ENCODE measurements around the gene SMAD7. TPM values are rescaled to one million over a fixed set of nuclear protein-coding genes. Genes with fewer than 3 reads are reported as not detected.

The SMAD7 gene
- total RNA-seq, 4 donors from 2014 or later, result 9.1 to 13.4 (median 10.8) TPM

GRCh38 chr18:48954886-48955819 lies 4.4 kb upstream of the SMAD7 start:
- H3K4me3 ChIP-seq, result no peak overlapping the region
- no peak for ATAC-seq
- peak in 1 of 2 donors; percentile 59 for DNase-seq
- H3K9me3 ChIP-seq, result no peaks in the 10 kb centered on the region
- peaks cover 28 to 31% of the 10 kb centered on the region in 2 donors for H3K4me1 ChIP-seq
- no peaks in the 10 kb centered on the region for H3K36me3 ChIP-seq
- intact Hi-C loops (cut with DNase I; ENCODE audit: low total_unique reads), result loop anchor here (10.0 kb wide), 2 partner anchors 280 to 860 kb away; partner anchors contain the start of gene ACAA2
- TF ChIP-seq POLR2A (IDR thresholded peaks at IDR 0.05) (no peak), CTCF (IDR thresholded peaks at IDR 0.05 in 4 of 5, conservative IDR thresholded peaks at IDR 0.05 in 1 of 5) (no peak)
- H3K27ac ChIP-seq, result peak overlapping the region; percentile 82 to 96 (median 86)
- in situ Hi-C loops (cut with MboI; ENCODE audit: low sequenced_read_pairs in 4 of 4), result loop anchor here in 1 of 4 donors (25.0 kb wide), 1 partner anchor 268 kb away; no protein-coding TSS in a partner anchor
- no peaks in the 10 kb centered on the region for H3K27me3 ChIP-seq

GRCh38 chr18:48953104-48953706 lies 2.4 kb upstream of the SMAD7 start:
- in situ Hi-C loops (cut with MboI; ENCODE audit: low sequenced_read_pairs in 4 of 4) (loop anchor here in 1 of 4 donors (25.0 kb wide), 1 partner anchor 266 kb away; no protein-coding TSS in a partner anchor), intact Hi-C loops (cut with DNase I; ENCODE audit: low total_unique reads) (loop anchor here (2.0 to 10.0 kb wide), 3 partner anchors 186 to 862 kb away; partner anchors contain the start of gene ACAA2)
- peak overlapping the region; percentile 93 to 100 (median 94) for H3K27ac ChIP-seq
- H3K9me3 ChIP-seq, result no peaks in the 10 kb centered on the region
- DNase-seq, result no peak
- H3K4me3 ChIP-seq, result peak overlapping the region; percentile 68 to 82 (median 70)
- peaks cover 34 to 38% of the 10 kb centered on the region in 2 donors for H3K4me1 ChIP-seq
- H3K36me3 ChIP-seq, result no peaks in the 10 kb centered on the region
- H3K27me3 ChIP-seq, result no peaks in the 10 kb centered on the region
- no peak for TF ChIP-seq POLR2A (IDR thresholded peaks at IDR 0.05)
- no peak for TF ChIP-seq CTCF (IDR thresholded peaks at IDR 0.05 in 4 of 5, conservative IDR thresholded peaks at IDR 0.05 in 1 of 5)
- no peak for ATAC-seq

GRCh38 chr18:48952287-48953103 lies 1.7 kb upstream of the SMAD7 start:
- ATAC-seq (peak; percentile 57 to 66), DNase-seq (peak; percentile 75 to 86)
- Histone ChIP-seq H3K9me3 (no peaks in the 10 kb centered on the region), H3K27me3 (no peaks in the 10 kb centered on the region), H3K4me1 (peaks cover 40 to 45% of the 10 kb centered on the region in 2 donors), H3K27ac (peak overlapping the region; percentile 93 to 100 (median 94)), H3K36me3 (no peaks in the 10 kb centered on the region), H3K4me3 (peak overlapping the region; percentile 68 to 82 (median 70))
- TF ChIP-seq CTCF (IDR thresholded peaks at IDR 0.05 in 4 of 5, conservative IDR thresholded peaks at IDR 0.05 in 1 of 5), result no peak
- peak; percentile 64 to 71 for TF ChIP-seq POLR2A (IDR thresholded peaks at IDR 0.05)
- intact Hi-C loops (cut with DNase I; ENCODE audit: low total_unique reads), result loop anchor here (2.0 to 10.0 kb wide), 3 partner anchors 186 to 862 kb away; partner anchors contain the start of gene ACAA2
- in situ Hi-C loops (cut with MboI; ENCODE audit: low sequenced_read_pairs in 4 of 4), result loop anchor here in 1 of 4 donors (25.0 kb wide), 1 partner anchor 265 kb away; no protein-coding TSS in a partner anchor

All from gastrocnemius medialis (tissue), 4 donors.